Measurements from ENCODE around the gene MEG3.

Gene MEG3

GRCh38 chr14:100867631-100868315 lies 41.9 kb downstream of the MEG3 start:
- DNase-seq, result no peak

GRCh38 chr14:100868621-100869370 lies 42.9 kb downstream of the MEG3 start:
- no peak for DNase-seq

GRCh38 chr14:100871234-100872186 lies 45.6 kb downstream of the MEG3 start:
- DNase-seq, result no peak

- DNase-seq, result no peak
These were observed 46.6 kb downstream of the MEG3 start for GRCh38 chr14:100872259-100873095.

- no peak for DNase-seq
These were observed 47.2 kb downstream of the MEG3 start for GRCh38 chr14:100873096-100873482.

- no peak for DNase-seq
These were observed 48.1 kb downstream of the MEG3 start for GRCh38 chr14:100874051-100874410.

GRCh38 chr14:100874411-100875091 lies 48.6 kb downstream of the MEG3 start:
- no peak for DNase-seq

GRCh38 chr14:100875126-100875525 lies 49.2 kb downstream of the MEG3 start:
- no peak for DNase-seq

- no peak for DNase-seq
These were observed 50.1 kb downstream of the MEG3 start for GRCh38 chr14:100875861-100876590.

- DNase-seq, result no peak
These were observed 52.6 kb downstream of the MEG3 start for GRCh38 chr14:100878271-100879146.

- DNase-seq, result no peak
These were observed 53.3 kb downstream of the MEG3 start for GRCh38 chr14:100879194-100879593.

GRCh38 chr14:100879782-100880181 lies 53.9 kb downstream of the MEG3 start:
- DNase-seq, result no peak

- no peak for DNase-seq
These were observed 54.6 kb downstream of the MEG3 start for GRCh38 chr14:100880271-100881101.

GRCh38 chr14:100881211-100882025 lies 55.5 kb downstream of the MEG3 start:
- no peak for DNase-seq

- DNase-seq, result no peak
These were observed 56.4 kb downstream of the MEG3 start for GRCh38 chr14:100882026-100882967.

GRCh38 chr14:100882991-100883788 lies 57.3 kb downstream of the MEG3 start:
- no peak for DNase-seq

All from GF-D8 (cell line).